ENCODE results near the gene KIF22.
A peak's percentile ranks its signal among the peaks of the same experiment; 100 is the strongest.

Gene KIF22

GRCh38 chr16:29794231-29794710 lies 3.7 kb downstream of the KIF22 start:
- DNase-seq (ENCODE audit: low read depth), result no peak
- H3K4me3 ChIP-seq (ENCODE audit: low read length), result no peak overlapping the region
- TF ChIP-seq CTCF (IDR thresholded peaks at IDR 0.05; ENCODE audit: insufficient read depth, low read depth, low read length, missing control alignments), result no peak

- no peak overlapping the region for H3K4me3 ChIP-seq (ENCODE audit: low read length)
- DNase-seq (ENCODE audit: low read depth), result no peak
- no peak for TF ChIP-seq CTCF (IDR thresholded peaks at IDR 0.05; ENCODE audit: insufficient read depth, low read depth, low read length, missing control alignments)
Observed at GRCh38 chr16:29802416-29802935, 11.9 kb downstream of the KIF22 start.

- DNase-seq (ENCODE audit: low read depth), result no peak
- no peak overlapping the region for H3K4me3 ChIP-seq (ENCODE audit: low read length)
- TF ChIP-seq CTCF (IDR thresholded peaks at IDR 0.05; ENCODE audit: insufficient read depth, low read depth, low read length, missing control alignments), result no peak
Observed at GRCh38 chr16:29804020-29804419, 13.5 kb downstream of the KIF22 start.

GRCh38 chr16:29804455-29805231 lies 14.1 kb downstream of the KIF22 start:
- no peak for TF ChIP-seq CTCF (IDR thresholded peaks at IDR 0.05; ENCODE audit: insufficient read depth, low read depth, low read length, missing control alignments)
- DNase-seq (ENCODE audit: low read depth), result no peak

GRCh38 chr16:29805232-29806098 lies 14.9 kb downstream of the KIF22 start:
- peak; percentile 14 for TF ChIP-seq CTCF (IDR thresholded peaks at IDR 0.05; ENCODE audit: insufficient read depth, low read depth, low read length, missing control alignments)
- peak; percentile 98 for DNase-seq (ENCODE audit: low read depth)
- H3K4me3 ChIP-seq (ENCODE audit: low read length), result peak overlapping the region; percentile 81

More at GRCh38 chr16:29804455-29805231, 14.1 kb downstream of the KIF22 start:
- peak overlapping the region; percentile 81 for H3K4me3 ChIP-seq (ENCODE audit: low read length)

- peak; percentile 94 for DNase-seq (ENCODE audit: low read depth)
- TF ChIP-seq CTCF (IDR thresholded peaks at IDR 0.05; ENCODE audit: insufficient read depth, low read depth, low read length, missing control alignments), result no peak
- H3K4me3 ChIP-seq (ENCODE audit: low read length), result peak within 1 kb of the TSS; percentile 81
Observed at GRCh38 chr16:29806099-29806579, 15.6 kb downstream of the KIF22 start, which contains the start of gene MAZ. TSS of gene MAZ (plus strand) at chr16:29806529. CDS start at chr16:29806702, 173 bp downstream.
